GM12872 (cell line): ENCODE results near the gene MSLN.

Source experiments
- TF ChIP-seq, protein P1 (sequence below): IDR thresholded peaks from 3 replicates; pipeline ENCODE4 v1.5.1; 2011; ENCODE audit warnings: low read depth, mild to moderate bottlenecking, low read length, moderate library complexity; ENCODE audit not compliant: insufficient read depth

Gene MSLN

DNA sequence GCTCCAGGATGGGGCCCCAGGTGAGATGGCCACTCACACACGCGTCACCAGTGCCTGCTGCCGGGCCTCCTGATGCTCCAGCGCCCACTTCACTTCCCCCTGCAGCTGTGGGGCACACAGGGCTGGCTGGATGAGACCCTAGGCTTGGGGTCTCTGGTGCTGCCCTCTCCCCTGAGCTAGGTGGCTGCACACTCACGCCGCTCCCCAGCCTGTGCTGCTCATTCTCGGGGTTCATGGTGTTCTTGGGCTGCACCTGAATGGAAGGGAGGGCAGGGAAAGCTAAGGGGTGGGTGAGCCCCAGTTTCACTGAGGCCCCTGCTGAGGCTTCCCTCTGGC, 35.5 kb upstream of the MSLN start:
- TF ChIP-seq, protein P1, sequence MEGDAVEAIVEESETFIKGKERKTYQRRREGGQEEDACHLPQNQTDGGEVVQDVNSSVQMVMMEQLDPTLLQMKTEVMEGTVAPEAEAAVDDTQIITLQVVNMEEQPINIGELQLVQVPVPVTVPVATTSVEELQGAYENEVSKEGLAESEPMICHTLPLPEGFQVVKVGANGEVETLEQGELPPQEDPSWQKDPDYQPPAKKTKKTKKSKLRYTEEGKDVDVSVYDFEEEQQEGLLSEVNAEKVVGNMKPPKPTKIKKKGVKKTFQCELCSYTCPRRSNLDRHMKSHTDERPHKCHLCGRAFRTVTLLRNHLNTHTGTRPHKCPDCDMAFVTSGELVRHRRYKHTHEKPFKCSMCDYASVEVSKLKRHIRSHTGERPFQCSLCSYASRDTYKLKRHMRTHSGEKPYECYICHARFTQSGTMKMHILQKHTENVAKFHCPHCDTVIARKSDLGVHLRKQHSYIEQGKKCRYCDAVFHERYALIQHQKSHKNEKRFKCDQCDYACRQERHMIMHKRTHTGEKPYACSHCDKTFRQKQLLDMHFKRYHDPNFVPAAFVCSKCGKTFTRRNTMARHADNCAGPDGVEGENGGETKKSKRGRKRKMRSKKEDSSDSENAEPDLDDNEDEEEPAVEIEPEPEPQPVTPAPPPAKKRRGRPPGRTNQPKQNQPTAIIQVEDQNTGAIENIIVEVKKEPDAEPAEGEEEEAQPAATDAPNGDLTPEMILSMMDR: no peak

DNA sequence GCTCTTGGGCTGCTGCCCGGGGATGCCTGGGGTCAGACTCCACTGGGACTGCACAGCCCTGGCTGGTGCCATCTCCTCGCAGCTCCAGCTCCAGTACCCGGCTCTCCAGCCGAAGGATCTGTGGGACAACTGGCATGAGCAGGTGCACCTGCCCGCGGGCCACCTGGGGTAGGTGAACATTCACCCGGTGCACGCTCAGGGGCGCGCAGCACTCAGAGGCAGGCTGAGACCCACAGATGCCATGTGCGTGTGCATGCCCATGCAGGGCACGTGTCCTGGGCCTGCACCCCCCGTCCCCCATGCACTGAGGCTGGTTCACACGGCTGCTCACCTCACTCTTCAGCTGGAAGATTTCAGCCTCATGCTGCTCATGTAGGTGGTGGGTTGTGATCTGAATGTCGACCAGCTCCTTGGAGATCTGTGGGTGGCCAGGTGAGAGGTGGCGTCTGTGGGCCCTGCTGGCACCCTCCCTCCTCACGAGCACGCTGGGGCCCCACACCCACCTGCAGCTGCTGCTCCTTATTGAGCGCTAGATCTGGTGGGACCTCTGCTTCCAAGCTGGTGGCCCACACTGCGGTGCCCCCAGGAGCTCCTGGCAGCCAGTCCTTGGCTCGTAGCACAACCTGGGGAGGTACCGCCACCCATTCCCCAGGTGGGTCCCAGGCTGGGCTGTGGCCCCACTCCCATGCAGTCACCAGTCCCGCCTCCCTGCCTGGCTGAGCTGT, 34.9 kb upstream of the MSLN start:
- TF ChIP-seq, protein P1: no peak

DNA sequence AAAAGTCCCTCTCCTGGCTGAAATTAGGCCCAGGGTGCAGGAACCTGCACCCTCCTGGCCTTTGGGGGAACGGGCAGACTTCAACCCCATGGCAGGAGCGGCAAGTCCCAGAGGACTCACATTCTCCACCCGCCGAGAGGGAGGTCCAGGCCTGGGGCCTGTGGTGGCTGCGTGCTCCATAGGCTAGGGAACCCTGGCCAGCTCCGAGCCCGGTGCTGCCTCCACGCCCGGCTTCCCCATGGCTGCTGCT, 34.4 kb upstream of the MSLN start:
- TF ChIP-seq, protein P1: no peak

DNA sequence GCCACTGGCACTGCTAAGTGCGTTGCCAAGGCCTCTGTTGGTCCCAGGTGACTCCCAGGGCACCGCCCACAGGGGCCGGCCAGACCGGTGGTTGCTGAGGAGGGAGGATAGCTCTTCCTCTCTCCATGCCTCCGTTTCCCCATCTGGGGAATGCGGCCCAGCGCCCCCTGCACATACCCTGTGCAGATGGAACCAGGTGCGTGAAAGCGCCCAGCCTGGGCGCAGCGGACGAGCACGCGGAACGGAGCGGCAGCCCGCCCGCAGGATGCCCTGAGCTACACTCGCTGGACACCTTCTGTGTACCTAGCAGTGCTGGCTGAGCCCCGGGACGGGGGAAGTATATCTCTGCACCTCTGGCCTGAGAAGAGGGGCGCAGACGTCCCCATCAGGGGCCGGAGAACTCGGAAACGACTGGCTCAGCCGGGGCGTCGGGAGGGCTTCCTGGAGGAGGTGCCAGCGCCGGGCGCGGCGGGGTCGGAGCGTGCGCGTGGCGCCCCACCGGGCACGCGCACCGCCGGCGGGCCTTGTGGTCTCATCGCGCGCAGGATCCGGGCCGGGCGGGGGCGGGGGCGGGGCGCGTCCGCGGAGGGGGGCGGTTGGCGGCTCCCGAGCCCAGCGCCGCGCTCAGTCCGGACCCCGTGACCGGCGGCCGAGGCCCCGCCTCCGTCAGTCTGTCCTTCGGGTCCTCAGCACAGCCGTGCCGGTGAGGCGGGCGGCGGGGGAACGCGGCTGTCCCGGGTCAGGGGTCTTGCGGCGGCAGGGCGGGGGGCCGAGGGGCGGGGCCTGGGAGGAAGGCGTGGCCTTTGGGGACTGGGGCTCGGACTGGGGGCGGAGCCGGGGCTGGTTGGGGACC, 33.9 kb upstream of the MSLN start, which contains the start of the genes CCDC78 and HAGHL:
Gene CCDC78, minus strand, starts transcription at position 6 of the 853 bp plus-strand sequence. CDS start 76 bp downstream, outside the sequence.
Gene HAGHL, plus strand, starts transcription at position 669 of the 853 bp plus-strand sequence. CDS start 404 bp downstream, outside the sequence.
- TF ChIP-seq, protein P1: no peak

DNA sequence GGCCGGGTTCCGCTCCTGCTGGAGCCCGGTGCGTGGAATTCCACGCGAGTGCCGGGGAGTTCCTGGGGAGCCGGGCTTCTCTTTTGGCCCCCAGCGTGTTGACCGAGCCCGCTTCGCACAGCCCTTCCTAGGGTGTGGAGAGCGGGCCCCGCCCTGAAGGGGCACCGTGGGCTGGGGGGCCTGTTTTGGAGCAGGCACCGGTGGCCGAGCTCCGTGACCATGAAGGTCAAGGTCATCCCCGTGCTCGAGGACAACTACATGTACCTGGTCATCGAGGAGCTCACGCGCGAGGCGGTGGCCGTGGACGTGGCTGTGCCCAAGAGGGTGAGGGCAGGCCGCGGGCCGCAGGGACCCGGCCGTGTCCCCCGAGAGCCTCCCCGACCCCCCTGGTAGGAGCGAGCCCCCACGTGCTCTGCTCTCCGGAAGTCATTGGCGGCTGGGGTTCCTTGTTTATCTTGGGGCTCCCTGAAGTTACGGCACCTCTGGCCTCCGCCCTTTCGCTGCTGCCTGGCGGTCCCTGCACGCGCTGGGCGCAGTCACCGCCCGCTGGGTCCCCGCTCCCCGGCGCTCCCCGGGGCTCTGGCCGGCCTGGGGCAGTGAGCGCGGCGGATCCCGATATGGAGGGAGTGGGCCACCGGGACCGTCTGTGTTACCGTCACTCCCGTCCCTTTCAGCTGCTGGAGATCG, 33.1 kb upstream of the MSLN start:
- TF ChIP-seq, protein P1: no peak

DNA sequence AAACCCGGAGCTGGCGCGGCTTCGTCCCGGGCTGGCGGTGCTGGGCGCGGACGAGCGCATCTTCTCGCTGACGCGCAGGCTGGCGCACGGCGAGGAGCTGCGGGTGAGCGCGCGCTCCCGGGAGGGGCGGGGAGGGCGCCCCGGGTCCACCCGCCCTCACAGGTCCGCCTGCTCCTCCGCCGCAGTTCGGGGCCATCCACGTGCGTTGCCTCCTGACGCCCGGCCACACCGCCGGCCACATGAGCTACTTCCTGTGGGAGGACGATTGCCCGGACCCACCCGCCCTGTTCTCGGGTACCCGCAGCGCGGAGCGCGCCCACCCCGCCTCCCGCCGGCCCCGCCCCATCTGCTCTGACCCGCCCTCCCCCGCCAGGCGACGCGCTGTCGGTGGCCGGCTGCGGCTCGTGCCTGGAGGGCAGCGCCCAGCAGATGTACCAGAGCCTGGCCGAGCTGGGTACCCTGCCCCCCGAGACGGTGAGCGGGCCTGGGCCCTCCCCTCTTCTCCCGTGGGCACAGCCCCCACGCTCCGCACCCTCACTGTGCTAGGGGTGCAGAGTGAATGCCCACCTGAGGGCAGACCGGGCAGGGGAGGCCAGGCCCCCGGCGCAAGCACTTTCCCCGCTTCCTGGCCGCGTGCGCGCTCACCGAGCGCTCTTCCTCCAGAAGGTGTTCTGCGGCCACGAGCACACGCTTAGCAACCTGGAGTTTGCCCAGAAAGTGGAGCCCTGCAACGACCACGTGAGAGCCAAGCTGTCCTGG, 32.2 kb upstream of the MSLN start:
- TF ChIP-seq, protein P1: no peak
